H9 (cell line): ENCODE measurements around the gene AQP9. TPM values are rescaled to one million over a fixed set of nuclear protein-coding genes. Genes with fewer than 3 reads are reported as not detected.

Source experiments
- DNase-seq: peaks from one replicate; pipeline ENCODE4 v3.0.0-alpha.2; 2017
- H2AFZ ChIP-seq: one replicate; pipeline ENCODE4 v1.6.1; 2013; ENCODE audit warnings: mild to moderate bottlenecking, low read length, control low read depth, moderate library complexity
- H2AK5ac ChIP-seq: 2 replicates; pipeline ENCODE4 v1.6.1; 2013; ENCODE audit warnings: low read length, control low read depth, mixed read lengths; ENCODE audit not compliant: insufficient read length
- H2BK120ac ChIP-seq: one replicate; pipeline ENCODE4 v1.6.1; 2013; ENCODE audit warnings: low read depth, mild to moderate bottlenecking, low read length, control low read depth, inconsistent platforms; ENCODE audit not compliant: poor library complexity, severe bottlenecking
- H2BK12ac ChIP-seq: 2 replicates; pipeline ENCODE4 v1.6.1; 2013; ENCODE audit warnings: low read length, control low read depth, mixed read lengths, low read depth; ENCODE audit not compliant: insufficient read length
- H2BK15ac ChIP-seq: 2 replicates; pipeline ENCODE4 v1.6.1; 2013; ENCODE audit warnings: low read depth, low read length, control low read depth
- H2BK20ac ChIP-seq: one replicate; pipeline ENCODE4 v1.6.1; 2013; ENCODE audit warnings: low read depth, mild to moderate bottlenecking, low read length, control low read depth, inconsistent platforms; ENCODE audit not compliant: poor library complexity, severe bottlenecking
- H2BK5ac ChIP-seq: 2 replicates; pipeline ENCODE4 v1.6.1; 2013; ENCODE audit warnings: low read length, control low read depth, mixed read lengths; ENCODE audit not compliant: insufficient read length
- H3K14ac ChIP-seq: 2 replicates; pipeline ENCODE4 v1.6.1; 2013; ENCODE audit warnings: low read length, control low read depth; ENCODE audit not compliant: insufficient read depth
- H3K18ac ChIP-seq: 2 replicates; pipeline ENCODE4 v1.6.1; 2013; ENCODE audit warnings: low read depth, mild to moderate bottlenecking, mixed read lengths, low read length, control low read depth; ENCODE audit not compliant: insufficient read length
- H3K23ac ChIP-seq: 2 replicates; pipeline ENCODE4 v1.6.1; 2013; ENCODE audit warnings: low read length, control low read depth, mixed read lengths, low read depth; ENCODE audit not compliant: insufficient read length
- H3K23me2 ChIP-seq: 2 replicates; pipeline ENCODE4 v1.6.1; 2013; ENCODE audit warnings: low read depth, mild to moderate bottlenecking, mixed read lengths, low read length, control low read depth; ENCODE audit not compliant: insufficient read length, poor library complexity, severe bottlenecking
- H3K27ac ChIP-seq: 2 replicates; pipeline ENCODE4 v1.5.1; 2013; ENCODE audit warnings: low read length, control low read depth, mixed read lengths, low read depth; ENCODE audit not compliant: insufficient read length
- H3K27me3 ChIP-seq: 2 replicates; pipeline ENCODE4 v1.6.1; 2013; ENCODE audit warnings: low read length, control low read depth, inconsistent platforms; ENCODE audit not compliant: insufficient read depth
- H3K4ac ChIP-seq: 2 replicates; pipeline ENCODE4 v1.6.1; 2013; ENCODE audit warnings: low read depth, mild to moderate bottlenecking, control low read depth, inconsistent platforms, low read length, moderate library complexity
- H3K4me1 ChIP-seq: 2 replicates; pipeline ENCODE4 v1.6.1; 2013; ENCODE audit warnings: low read length, control low read depth, inconsistent platforms; ENCODE audit not compliant: insufficient read depth
- H3K4me2 ChIP-seq: 2 replicates; pipeline ENCODE4 v1.6.1; 2013; ENCODE audit warnings: low read length, control low read depth, mixed read lengths; ENCODE audit not compliant: insufficient read length, insufficient read depth
- H3K56ac ChIP-seq: 2 replicates; pipeline ENCODE4 v1.6.1; 2013; ENCODE audit warnings: low read depth, mild to moderate bottlenecking, mixed read lengths, low read length, control low read depth; ENCODE audit not compliant: insufficient read length
- H3K79me1 ChIP-seq: 2 replicates; pipeline ENCODE4 v1.6.1; 2013; ENCODE audit warnings: low read depth, mild to moderate bottlenecking, moderate library complexity, low read length, control low read depth, inconsistent platforms; ENCODE audit not compliant: insufficient read depth, poor library complexity, severe bottlenecking
- H3K79me2 ChIP-seq: 2 replicates; pipeline ENCODE4 v1.6.1; 2013; ENCODE audit warnings: low read length, control low read depth, inconsistent platforms; ENCODE audit not compliant: insufficient read depth
- H3K9ac ChIP-seq: 2 replicates; pipeline ENCODE4 v1.6.1; 2013; ENCODE audit warnings: low read length, control low read depth, mixed read lengths; ENCODE audit not compliant: insufficient read length; ENCODE audit errors: extremely low read depth
- H3K9me3 ChIP-seq: one replicate; pipeline ENCODE4 v1.6.1; 2013; ENCODE audit warnings: low read depth, low read length, inconsistent platforms; ENCODE audit not compliant: control insufficient read depth
- H3T11ph ChIP-seq: one replicate; pipeline ENCODE4 v1.6.1; 2013; ENCODE audit warnings: mild to moderate bottlenecking, low read length, control low read depth, inconsistent platforms
- H4K20me1 ChIP-seq: one replicate; pipeline ENCODE4 v1.6.1; 2013; ENCODE audit not compliant: control insufficient read depth, insufficient read length, insufficient read depth
- H4K5ac ChIP-seq: 2 replicates; pipeline ENCODE4 v1.6.1; 2013; ENCODE audit warnings: low read depth, mild to moderate bottlenecking, mixed read lengths, low read length, control low read depth; ENCODE audit not compliant: insufficient read length
- H4K8ac ChIP-seq: replicated peaks from 2 replicates; pipeline ENCODE4 v1.6.1; 2013; ENCODE audit warnings: low read length, control low read depth, mixed read lengths, low read depth; ENCODE audit not compliant: insufficient read length
- H4K91ac ChIP-seq: 2 replicates; pipeline ENCODE4 v1.6.1; 2013; ENCODE audit warnings: low read depth, mild to moderate bottlenecking, moderate library complexity, mixed read lengths, low read length, control low read depth; ENCODE audit not compliant: insufficient read length
- H3K27ac Mint-ChIP-seq, 3 experiments: 2 replicates in 2 of 3; 3 replicates in 1 of 3; pipeline ENCODE4 v1.8.0; 2020 to 2021; ENCODE audit warnings: mixed read lengths in 3 of 3, mild to moderate bottlenecking in 1 of 3, moderate library complexity in 1 of 3
- H3K27me3 Mint-ChIP-seq: 2 replicates; pipeline ENCODE4 v1.8.0; 2021; ENCODE audit warnings: low read depth, mild to moderate bottlenecking, moderate library complexity, mixed read lengths
- H3K36me3 Mint-ChIP-seq, 3 experiments: 2 replicates in 2 of 3; 3 replicates in 1 of 3; pipeline ENCODE4 v1.8.0; 2020 to 2021; ENCODE audit warnings: low read depth in 3 of 3, mixed read lengths in 3 of 3; ENCODE audit not compliant: insufficient read depth in 1 of 3
- H3K4me1 Mint-ChIP-seq, 2 experiments: 2 replicates each; pipeline ENCODE4 v1.8.0; 2020; ENCODE audit warnings: mixed read lengths in 2 of 2
- H3K4me3 Mint-ChIP-seq, 2 experiments: 2 replicates in 1 of 2; 3 replicates in 1 of 2; pipeline ENCODE4 v1.8.0; 2020 to 2021; ENCODE audit warnings: mild to moderate bottlenecking in 2 of 2, mixed read lengths in 2 of 2, moderate library complexity in 1 of 2
- H3K9me3 Mint-ChIP-seq, 2 experiments: 2 replicates in 1 of 2; 3 replicates in 1 of 2; pipeline ENCODE4 v1.8.0; 2020; ENCODE audit warnings: mild to moderate bottlenecking in 2 of 2, mixed read lengths in 2 of 2, moderate library complexity in 1 of 2
- CTCF ChIP-seq: fragments of 200-600 bp; sonication (generic); conservative IDR thresholded peaks from 3 replicates; pipeline ENCODE4 v1.8.0; 2021; ENCODE audit warnings: antibody characterized with exemption, mild to moderate bottlenecking
- WGBS: extraction: QIAGEN DNeasy Blood & Tissue Kit; methylation state at CpG from one replicate; pipeline ENCODE4 v1.1.7; 2013; ENCODE audit warnings: missing lambda C conversion rate, low lambda C conversion rate, mixed read lengths; ENCODE audit not compliant: insufficient read length; ENCODE audit errors: extremely low coverage; 5-methylcytosine and 5-hydroxymethylcytosine counted together
- total RNA-seq: library from RNA; stranded (reverse); gene quantifications from 2 replicates; pipeline ENCODE4 v1.2.1, GENCODE V29; 2021

AQP9 gene
- total RNA-seq, 1 experiment from 2014 or later: not detected

- Histone ChIP-seq H3K9me3 (no peaks in the 10 kb centered on the region), H3K9ac (no peak overlapping the region), H2AFZ (no peak overlapping the region), H3K27ac (no peak overlapping the region), H3K4me1 (no peaks in the 10 kb centered on the region), H3K4ac (no peak overlapping the region), H3T11ph (no peak overlapping the region), H3K79me2 (no peaks in the 10 kb centered on the region), H2AK5ac (no peak overlapping the region), H4K91ac (no peak overlapping the region), H2BK12ac (no peak overlapping the region), H4K20me1 (no peaks in the 10 kb centered on the region), H3K23me2 (no peaks in the 10 kb centered on the region), H3K18ac (no peak overlapping the region), H2BK5ac (no peak overlapping the region), H3K79me1 (no peaks in the 10 kb centered on the region), H3K27me3 (no peaks in the 10 kb centered on the region), H4K8ac (no peak overlapping the region), H3K23ac (no peak overlapping the region), H4K5ac (no peak overlapping the region), H2BK120ac (no peak overlapping the region), H2BK20ac (no peak overlapping the region), H3K56ac (no peak overlapping the region), H3K4me2 (no peak overlapping the region), H3K14ac (no peak overlapping the region), H2BK15ac (no peak overlapping the region)
- Mint-ChIP-seq H3K36me3 (peaks cover 0 to 1% (median 0%) of the 10 kb centered on the region in 3 experiments; a peak in 1 of 7 replicates), H3K27me3 (no peaks in the 10 kb centered on the region), H3K9me3 (peaks cover 0 to 2% of the 10 kb centered on the region in 2 experiments; a peak in 3 of 5 replicates), H3K4me1 (peaks cover 5 to 8% of the 10 kb centered on the region in 2 experiments), H3K4me3 (no peak overlapping the region), H3K27ac (no peak overlapping the region; a peak in 1 of 7 replicates)
- DNase-seq: no peak
- WGBS: no CpG with 5 or more reads among the region's 11 CpGs
- no peak for TF ChIP-seq CTCF
Measured at GRCh38 chr15:58214591-58215340, 76.6 kb downstream of the AQP9 start.
